Activated naive CD8-positive, alpha-beta T cell treated with anti-CD3 and anti-CD28 coated beads for 36 hours (primary cell): ENCODE data around the gene MYO6. TPM values are rescaled to one million over a fixed set of nuclear protein-coding genes. Genes with fewer than 3 reads are reported as not detected.

ENCODE experiments used
- DNase-seq: peaks from one replicate; pipeline ENCODE4 v3.0.0; 2021
- H3K27ac Mint-ChIP-seq: one replicate; pipeline ENCODE4 v1.8.0; 2022; ENCODE audit warnings: mild to moderate bottlenecking, moderate library complexity, mixed read lengths
- H3K27me3 Mint-ChIP-seq: one replicate; pipeline ENCODE4 v1.8.0; 2022; ENCODE audit warnings: mild to moderate bottlenecking, mixed read lengths
- H3K36me3 Mint-ChIP-seq: one replicate; pipeline ENCODE4 v1.8.0; 2021; ENCODE audit warnings: mild to moderate bottlenecking, mixed read lengths
- H3K4me1 Mint-ChIP-seq: one replicate; pipeline ENCODE4 v1.8.0; 2021; ENCODE audit warnings: mixed read lengths
- H3K4me3 Mint-ChIP-seq: one replicate; pipeline ENCODE4 v1.8.0; 2022; ENCODE audit warnings: mild to moderate bottlenecking, moderate library complexity, mixed read lengths
- H3K9me3 Mint-ChIP-seq: one replicate; pipeline ENCODE4 v1.8.0; 2022; ENCODE audit warnings: mixed read lengths
- total RNA-seq, 2 experiments: library from RNA; stranded (reverse); gene quantifications; one replicate each; pipeline ENCODE4 v1.2.3, GENCODE V29; 2021

The MYO6 gene
- total RNA-seq, 2 experiments from 2014 or later = 1.6 TPM

- Mint-ChIP-seq H3K4me3 (no peak overlapping the region), H3K36me3 (no peaks in the 10 kb centered on the region), H3K9me3 (no peaks in the 10 kb centered on the region), H3K4me1 (no peaks in the 10 kb centered on the region), H3K27me3 (peaks cover 8% of the 10 kb centered on the region), H3K27ac (no peak overlapping the region)
- no peak for DNase-seq
Measured at GRCh38 chr6:75794954-75795739, 46.1 kb downstream of the MYO6 start.

GRCh38 chr6:75796723-75797122, 47.7 kb downstream of the MYO6 start:
- Mint-ChIP-seq H3K36me3 (no peaks in the 10 kb centered on the region), H3K27me3 (peaks cover 14% of the 10 kb centered on the region), H3K27ac (no peak overlapping the region), H3K4me3 (no peak overlapping the region), H3K4me1 (no peaks in the 10 kb centered on the region), H3K9me3 (no peaks in the 10 kb centered on the region)
- no peak for DNase-seq

GRCh38 chr6:75800133-75800532, 51.1 kb downstream of the MYO6 start:
- Mint-ChIP-seq H3K4me1 (no peaks in the 10 kb centered on the region), H3K27me3 (peaks cover 14% of the 10 kb centered on the region), H3K27ac (no peak overlapping the region), H3K9me3 (no peaks in the 10 kb centered on the region), H3K4me3 (no peak overlapping the region), H3K36me3 (no peaks in the 10 kb centered on the region)
- DNase-seq = no peak

GRCh38 chr6:75800708-75801505, 51.9 kb downstream of the MYO6 start:
- Mint-ChIP-seq H3K9me3 (no peaks in the 10 kb centered on the region), H3K36me3 (no peaks in the 10 kb centered on the region), H3K4me3 (no peak overlapping the region), H3K4me1 (no peaks in the 10 kb centered on the region), H3K27me3 (peaks cover 10% of the 10 kb centered on the region), H3K27ac (no peak overlapping the region)
- DNase-seq = no peak

GRCh38 chr6:75802366-75802765, 53.3 kb downstream of the MYO6 start:
- Mint-ChIP-seq H3K9me3 (no peaks in the 10 kb centered on the region), H3K27me3 (peaks cover 10% of the 10 kb centered on the region), H3K27ac (no peak overlapping the region), H3K36me3 (no peaks in the 10 kb centered on the region), H3K4me3 (no peak overlapping the region), H3K4me1 (no peaks in the 10 kb centered on the region)
- DNase-seq = no peak

GRCh38 chr6:75808507-75808906, 59.5 kb downstream of the MYO6 start:
- H3K27me3 Mint-ChIP-seq = no peaks in the 10 kb centered on the region
- H3K36me3 Mint-ChIP-seq = peaks cover 3% of the 10 kb centered on the region
- peaks cover 3% of the 10 kb centered on the region for H3K9me3 Mint-ChIP-seq
- DNase-seq = no peak
- no peaks in the 10 kb centered on the region for H3K4me1 Mint-ChIP-seq
- no peak overlapping the region for H3K27ac Mint-ChIP-seq
- H3K4me3 Mint-ChIP-seq = no peak overlapping the region

- H3K9me3 Mint-ChIP-seq = peaks cover 3% of the 10 kb centered on the region
- peaks cover 4% of the 10 kb centered on the region for H3K27me3 Mint-ChIP-seq
- no peak overlapping the region for H3K27ac Mint-ChIP-seq
- DNase-seq = no peak
- no peak overlapping the region for H3K4me3 Mint-ChIP-seq
- peaks cover 3% of the 10 kb centered on the region for H3K36me3 Mint-ChIP-seq
- H3K4me1 Mint-ChIP-seq = no peaks in the 10 kb centered on the region
Measured at GRCh38 chr6:75812560-75812959, 63.5 kb downstream of the MYO6 start.

- DNase-seq = no peak
- Mint-ChIP-seq H3K9me3 (peaks cover 3% of the 10 kb centered on the region), H3K27ac (no peak overlapping the region), H3K4me3 (no peak overlapping the region), H3K27me3 (peaks cover 4% of the 10 kb centered on the region), H3K36me3 (peaks cover 3% of the 10 kb centered on the region), H3K4me1 (no peaks in the 10 kb centered on the region)
Measured at GRCh38 chr6:75813476-75814250, 64.6 kb downstream of the MYO6 start.

GRCh38 chr6:75815756-75816155, 66.7 kb downstream of the MYO6 start:
- H3K4me1 Mint-ChIP-seq = no peaks in the 10 kb centered on the region

GRCh38 chr6:75818098-75818855, 69.2 kb downstream of the MYO6 start:
- no peaks in the 10 kb centered on the region for H3K4me1 Mint-ChIP-seq
- no peaks in the 10 kb centered on the region for H3K9me3 Mint-ChIP-seq
- DNase-seq = no peak
- no peak overlapping the region for H3K4me3 Mint-ChIP-seq
- no peak overlapping the region for H3K27ac Mint-ChIP-seq
- H3K27me3 Mint-ChIP-seq = peaks cover 10% of the 10 kb centered on the region
- no peaks in the 10 kb centered on the region for H3K36me3 Mint-ChIP-seq

More at GRCh38 chr6:75815756-75816155, 66.7 kb downstream of the MYO6 start:
- Mint-ChIP-seq H3K4me3 (no peak overlapping the region), H3K27me3 (peaks cover 6% of the 10 kb centered on the region), H3K9me3 (peaks cover 3% of the 10 kb centered on the region), H3K36me3 (peaks cover 3% of the 10 kb centered on the region), H3K27ac (no peak overlapping the region)
- DNase-seq = no peak

GRCh38 chr6:75819776-75820487, 70.9 kb downstream of the MYO6 start:
- no peak overlapping the region for H3K27ac Mint-ChIP-seq
- peaks cover 6% of the 10 kb centered on the region for H3K27me3 Mint-ChIP-seq
- no peaks in the 10 kb centered on the region for H3K9me3 Mint-ChIP-seq
- no peak overlapping the region for H3K4me3 Mint-ChIP-seq
- no peak for DNase-seq
- no peaks in the 10 kb centered on the region for H3K36me3 Mint-ChIP-seq
- H3K4me1 Mint-ChIP-seq = no peaks in the 10 kb centered on the region

GRCh38 chr6:75824160-75824559, 75.1 kb downstream of the MYO6 start:
- no peaks in the 10 kb centered on the region for H3K4me1 Mint-ChIP-seq
- peaks cover 9% of the 10 kb centered on the region for H3K27me3 Mint-ChIP-seq
- no peak overlapping the region for H3K4me3 Mint-ChIP-seq
- DNase-seq = no peak
- H3K36me3 Mint-ChIP-seq = no peaks in the 10 kb centered on the region
- no peak overlapping the region for H3K27ac Mint-ChIP-seq
- H3K9me3 Mint-ChIP-seq = no peaks in the 10 kb centered on the region

GRCh38 chr6:75827163-75827562, 78.1 kb downstream of the MYO6 start:
- H3K27ac Mint-ChIP-seq = no peak overlapping the region
- no peaks in the 10 kb centered on the region for H3K36me3 Mint-ChIP-seq
- DNase-seq = no peak
- no peaks in the 10 kb centered on the region for H3K9me3 Mint-ChIP-seq
- peaks cover 4% of the 10 kb centered on the region for H3K27me3 Mint-ChIP-seq
- H3K4me1 Mint-ChIP-seq = peaks cover 6% of the 10 kb centered on the region
- H3K4me3 Mint-ChIP-seq = no peak overlapping the region
